ENCODE data around the gene MAML1.

- TF ChIP-seq TAF1 (IDR thresholded peaks at IDR 0.05; ENCODE audit: low read depth) (no peak), CTCF (IDR thresholded peaks at IDR 0.05; ENCODE audit: poor library complexity, severe bottlenecking) (no peak)
Observed at GRCh38 chr5:179769796-179770195, 37.2 kb downstream of the MAML1 start.

All from neural cell (in vitro differentiated cells).